Stimulated activated CD4-positive, alpha-beta T cell treated with anti-CD3 and anti-CD28 coated beads, Interleukin-12 subunit alpha, Interleukin-12 subunit beta, amount 100 ng/mL, for 24 hours (primary cell): ENCODE measurements around the gene NRSN2.
"Not testable (repeated sequence)": the region's sequence is repeated elsewhere in the genome, so short reads cannot be mapped to it uniquely, and the experiment has no call there.

Experiments used
- DNase-seq, 2 experiments: peaks; one replicate each; pipeline ENCODE4 v3.0.0-alpha.2; 2020; ENCODE audit warnings: low read depth in 2 of 2

NRSN2 gene

GRCh38 chr20:375265-375889 lies 28.5 kb downstream of the NRSN2 start:
- no peak for DNase-seq

- no peak for DNase-seq
These were observed 29.2 kb downstream of the NRSN2 start for GRCh38 chr20:376089-376488.

GRCh38 chr20:376750-377149 lies 29.8 kb downstream of the NRSN2 start:
- no peak for DNase-seq

GRCh38 chr20:377578-377977 lies 30.7 kb downstream of the NRSN2 start:
- DNase-seq = not testable (repeated sequence)

GRCh38 chr20:378961-379336 lies 32.0 kb downstream of the NRSN2 start:
- DNase-seq = no peak

- DNase-seq = peak; percentile 49 to 59
These were observed 34.1 kb downstream of the NRSN2 start for GRCh38 chr20:380763-381580.

- DNase-seq = peak; percentile 31 to 68
These were observed 34.8 kb downstream of the NRSN2 start for GRCh38 chr20:381581-382290.

- DNase-seq = no peak
These were observed 35.6 kb downstream of the NRSN2 start for GRCh38 chr20:382291-383115.

GRCh38 chr20:383889-384288 lies 37.0 kb downstream of the NRSN2 start:
- no peak for DNase-seq

- no peak for DNase-seq
These were observed 37.8 kb downstream of the NRSN2 start for GRCh38 chr20:384723-385122.

- no peak for DNase-seq
These were observed 38.5 kb downstream of the NRSN2 start for GRCh38 chr20:385448-385847.

- DNase-seq = not testable (repeated sequence)
These were observed 39.7 kb downstream of the NRSN2 start for GRCh38 chr20:386634-387033.

GRCh38 chr20:387520-387919 lies 40.6 kb downstream of the NRSN2 start:
- DNase-seq = no peak

- DNase-seq = no peak
These were observed 41.4 kb downstream of the NRSN2 start for GRCh38 chr20:388034-388994.

GRCh38 chr20:389220-389619 lies 42.3 kb downstream of the NRSN2 start:
- no peak for DNase-seq

GRCh38 chr20:391041-391711 lies 44.3 kb downstream of the NRSN2 start:
- DNase-seq = no peak

- DNase-seq = not testable (repeated sequence)
These were observed 46.4 kb downstream of the NRSN2 start for GRCh38 chr20:393296-393695.

GRCh38 chr20:396252-396618 lies 49.3 kb downstream of the NRSN2 start:
- no peak for DNase-seq

- no peak for DNase-seq
These were observed 49.9 kb downstream of the NRSN2 start for GRCh38 chr20:396619-397431.
